ENCODE data around the gene DUS3L.

Gene DUS3L

DNA sequence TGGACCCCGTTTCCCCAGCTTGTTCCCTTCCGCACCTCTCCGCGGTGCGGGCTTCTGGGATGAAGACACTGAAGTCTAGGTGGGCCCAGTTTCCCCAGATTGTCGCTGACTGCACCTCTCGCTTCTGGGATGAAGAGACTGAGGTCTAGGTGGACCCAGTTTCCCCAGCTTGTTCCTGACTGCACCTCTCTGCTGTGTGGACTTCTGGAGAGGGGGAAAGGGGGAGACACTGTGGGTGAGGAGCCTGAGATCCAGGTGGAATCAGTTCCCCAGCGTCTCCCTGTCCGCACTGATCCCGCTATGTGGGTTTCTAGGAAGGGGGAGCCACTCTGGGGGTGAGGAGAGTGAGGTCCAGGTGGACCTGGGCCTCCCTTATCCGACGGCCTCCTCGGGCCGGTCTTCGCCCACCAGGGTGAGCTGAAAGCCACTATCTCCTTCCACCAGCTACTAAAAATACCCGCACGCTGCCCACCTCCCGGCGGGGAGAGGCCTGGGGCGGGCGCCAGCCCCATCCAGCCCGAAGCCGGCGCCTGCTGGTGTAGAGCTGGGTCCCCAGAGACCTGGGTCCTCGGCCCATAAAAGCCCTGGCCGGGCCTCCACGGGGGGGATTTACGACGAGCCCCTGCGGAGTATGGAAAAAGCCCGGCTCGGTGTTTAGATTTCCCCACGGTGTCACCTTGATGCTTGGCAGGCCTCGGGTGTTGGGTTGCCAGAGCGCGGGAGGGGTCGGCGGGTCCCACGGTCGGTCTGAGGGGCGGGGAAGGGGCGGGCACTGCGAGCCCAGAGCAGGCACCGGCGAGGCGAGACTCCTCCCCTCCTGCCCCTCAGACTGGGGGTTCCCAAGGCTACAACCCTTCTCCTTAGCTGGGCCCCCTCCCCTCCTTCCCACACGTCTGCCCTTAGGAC is 38.0 kb upstream of the DUS3L start:
- H3K36me3 ChIP-seq (ENCODE audit: control insufficient read depth in 2 of 2, insufficient read depth in 2 of 2, low read length in 2 of 2) = no peaks in the 10 kb centered on the region
- no peaks in the 10 kb centered on the region for H3K9me3 ChIP-seq (ENCODE audit: control insufficient read depth in 2 of 2, low read length in 2 of 2)
- H3K4me3 ChIP-seq (ENCODE audit: low read length in 2 of 2) = peak overlapping the region; percentile 74 to 76
- H3K27me3 ChIP-seq (ENCODE audit: control insufficient read depth in 1 of 2, insufficient read depth in 2 of 2, low read length in 2 of 2) = no peaks in the 10 kb centered on the region
- H3K9ac ChIP-seq (ENCODE audit: low read length in 2 of 2) = peak overlapping the region; percentile 90 to 91
- H3K27ac ChIP-seq (ENCODE audit: low read length) = peak overlapping the region; percentile 95
- H3K4me1 ChIP-seq (ENCODE audit: control insufficient read depth, insufficient read depth, low read length) = peaks cover 37% of the 10 kb centered on the region

DNA sequence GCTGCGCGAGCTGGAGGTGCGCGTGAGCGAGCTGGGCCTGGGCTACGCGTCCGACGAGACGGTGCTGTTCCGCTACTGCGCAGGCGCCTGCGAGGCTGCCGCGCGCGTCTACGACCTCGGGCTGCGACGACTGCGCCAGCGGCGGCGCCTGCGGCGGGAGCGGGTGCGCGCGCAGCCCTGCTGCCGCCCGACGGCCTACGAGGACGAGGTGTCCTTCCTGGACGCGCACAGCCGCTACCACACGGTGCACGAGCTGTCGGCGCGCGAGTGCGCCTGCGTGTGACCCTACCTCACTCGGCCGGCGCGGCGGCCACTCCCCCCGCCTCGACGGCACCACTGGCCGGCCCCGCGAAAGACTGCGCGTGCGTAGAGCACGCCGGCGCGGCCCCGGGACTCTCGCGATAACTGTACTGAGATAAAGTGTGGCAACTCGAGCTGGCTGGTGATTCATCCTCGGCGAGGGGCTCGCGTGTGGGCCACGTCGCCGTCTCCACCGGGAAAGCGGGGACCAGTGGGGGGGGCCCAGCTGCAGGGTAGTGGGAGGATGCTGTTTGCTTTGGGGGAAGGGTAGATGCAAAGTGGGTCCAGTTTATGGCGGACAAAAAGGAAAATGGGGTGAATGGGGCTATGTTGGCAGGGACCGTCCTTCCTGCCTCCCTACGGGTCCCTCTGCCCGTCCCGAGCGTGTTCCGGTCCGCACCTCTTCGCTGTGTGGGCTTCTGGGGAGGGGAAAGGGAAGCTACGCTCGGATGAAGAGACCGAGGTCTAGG is 37.1 kb upstream of the DUS3L start:
- peak overlapping the region; percentile 90 to 91 for H3K9ac ChIP-seq (ENCODE audit: low read length in 2 of 2)
- H3K36me3 ChIP-seq (ENCODE audit: control insufficient read depth in 2 of 2, insufficient read depth in 2 of 2, low read length in 2 of 2) = no peaks in the 10 kb centered on the region
- peak overlapping the region; percentile 74 to 76 for H3K4me3 ChIP-seq (ENCODE audit: low read length in 2 of 2)
- H3K27ac ChIP-seq (ENCODE audit: low read length) = peak overlapping the region; percentile 95
- H3K9me3 ChIP-seq (ENCODE audit: control insufficient read depth in 2 of 2, low read length in 2 of 2) = no peaks in the 10 kb centered on the region
- H3K27me3 ChIP-seq (ENCODE audit: control insufficient read depth in 1 of 2, insufficient read depth in 2 of 2, low read length in 2 of 2) = no peaks in the 10 kb centered on the region
- H3K4me1 ChIP-seq (ENCODE audit: control insufficient read depth, insufficient read depth, low read length) = peaks cover 37% of the 10 kb centered on the region

DNA sequence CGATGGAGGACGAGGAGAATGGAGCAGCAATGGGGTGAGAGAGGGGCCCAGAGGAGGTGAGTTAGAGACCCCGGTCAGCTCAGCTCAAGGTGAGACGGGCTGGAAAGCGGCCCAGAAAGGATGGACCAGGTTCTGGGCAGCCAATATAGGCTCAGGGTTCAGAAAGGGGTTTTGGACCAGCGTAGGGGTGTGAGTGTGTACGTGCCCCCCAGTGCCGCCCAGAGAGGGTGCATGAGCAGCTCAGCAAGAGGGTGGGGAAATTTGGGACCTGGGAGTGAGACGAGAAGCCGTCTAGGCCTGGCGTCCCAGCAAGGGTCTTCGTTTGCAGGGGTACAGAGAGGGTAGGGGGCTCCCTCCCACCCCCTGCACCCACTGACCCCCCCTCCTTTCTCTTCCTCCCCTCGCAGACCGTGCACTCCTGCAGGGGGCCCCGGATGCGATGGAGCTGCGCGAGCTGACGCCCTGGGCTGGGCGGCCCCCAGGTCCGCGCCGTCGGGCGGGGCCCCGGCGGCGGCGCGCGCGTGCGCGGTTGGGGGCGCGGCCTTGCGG is 36.5 kb upstream of the DUS3L start:
- H3K9ac ChIP-seq (ENCODE audit: low read length in 2 of 2) = no peak overlapping the region

DNA sequence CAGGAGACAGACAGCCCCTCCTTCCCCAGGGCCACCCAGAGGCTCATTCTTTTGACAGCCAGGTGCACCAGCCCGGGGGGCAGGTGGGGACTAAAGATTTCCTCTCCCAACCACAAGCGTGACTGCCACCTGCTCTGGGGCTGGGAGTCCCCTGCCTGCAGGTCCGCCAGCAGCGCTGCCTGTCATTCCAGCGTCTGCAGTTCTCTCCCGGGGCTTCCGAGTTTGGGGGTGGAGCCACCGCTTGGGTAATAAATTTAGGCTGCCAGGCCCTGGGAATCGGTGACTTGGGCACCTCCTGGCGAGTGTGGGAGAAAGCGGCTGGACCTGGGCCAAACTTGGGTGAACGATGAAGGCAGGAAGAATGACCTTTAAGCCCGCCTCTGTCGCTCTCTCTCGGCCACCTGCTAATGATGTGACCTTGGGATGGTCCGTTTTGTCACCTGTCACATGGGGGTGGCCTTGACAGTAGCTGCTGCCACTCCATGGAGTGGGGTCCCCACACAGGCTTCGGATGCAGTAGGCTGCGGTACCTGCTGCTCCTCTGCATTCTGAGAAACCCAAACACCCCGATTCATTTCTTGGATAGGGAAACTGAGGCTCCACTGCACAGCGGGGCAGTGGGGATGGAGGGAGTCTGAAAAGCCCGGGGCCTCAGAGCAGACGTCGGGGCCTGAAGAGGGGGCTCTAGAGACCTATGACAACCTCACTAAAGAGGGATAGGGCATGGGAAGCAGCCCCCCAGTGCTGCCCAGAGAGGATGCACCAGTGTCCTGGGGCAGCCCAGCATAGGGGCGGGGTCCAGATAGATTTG is 35.8 kb upstream of the DUS3L start:
- Histone ChIP-seq H3K4me1 (ENCODE audit: control insufficient read depth, insufficient read depth, low read length) (peaks cover 46% of the 10 kb centered on the region), H3K27me3 (ENCODE audit: control insufficient read depth in 1 of 2, insufficient read depth in 2 of 2, low read length in 2 of 2) (no peaks in the 10 kb centered on the region), H3K36me3 (ENCODE audit: control insufficient read depth in 2 of 2, insufficient read depth in 2 of 2, low read length in 2 of 2) (no peaks in the 10 kb centered on the region), H3K9ac (ENCODE audit: low read length in 2 of 2) (peak overlapping the region in 1 of 2 donors; percentile 49), H3K9me3 (ENCODE audit: control insufficient read depth in 2 of 2, low read length in 2 of 2) (no peaks in the 10 kb centered on the region), H3K27ac (ENCODE audit: low read length) (peak overlapping the region; percentile 66), H3K4me3 (ENCODE audit: low read length in 2 of 2) (peak overlapping the region in 1 of 2 donors; percentile 40)

More for the DNA sequence above, 36.5 kb upstream of the DUS3L start:
- peak overlapping the region; percentile 66 for H3K27ac ChIP-seq (ENCODE audit: low read length)
- peak overlapping the region in 1 of 2 donors; percentile 74 for H3K4me3 ChIP-seq (ENCODE audit: low read length in 2 of 2)
- no peaks in the 10 kb centered on the region for H3K27me3 ChIP-seq (ENCODE audit: control insufficient read depth in 1 of 2, insufficient read depth in 2 of 2, low read length in 2 of 2)
- H3K4me1 ChIP-seq (ENCODE audit: control insufficient read depth, insufficient read depth, low read length) = peaks cover 40% of the 10 kb centered on the region
- no peaks in the 10 kb centered on the region for H3K9me3 ChIP-seq (ENCODE audit: control insufficient read depth in 2 of 2, low read length in 2 of 2)
- no peaks in the 10 kb centered on the region for H3K36me3 ChIP-seq (ENCODE audit: control insufficient read depth in 2 of 2, insufficient read depth in 2 of 2, low read length in 2 of 2)

DNA sequence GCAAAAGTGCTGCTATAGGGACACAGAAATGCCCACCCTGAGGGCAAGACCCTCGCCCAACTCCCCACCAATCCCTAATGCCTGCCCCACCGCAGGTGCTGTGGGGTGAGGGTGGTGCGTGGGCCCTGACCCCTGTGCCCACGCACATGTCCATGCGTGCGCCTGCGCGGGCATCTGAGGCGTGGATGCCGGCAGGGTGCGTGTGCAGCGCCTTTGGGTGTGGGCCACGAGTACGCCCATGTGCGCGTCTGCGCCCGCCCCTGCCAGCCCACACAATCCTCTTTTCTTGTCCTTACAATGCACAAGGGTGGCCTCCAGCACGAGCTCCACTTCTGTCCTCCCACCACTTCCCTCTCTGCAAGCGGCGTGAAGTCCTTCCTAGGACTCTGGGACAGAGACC is 34.2 kb upstream of the DUS3L start:
- Histone ChIP-seq H3K4me3 (ENCODE audit: low read length in 2 of 2) (no peak overlapping the region), H3K27me3 (ENCODE audit: control insufficient read depth in 1 of 2, insufficient read depth in 2 of 2, low read length in 2 of 2) (no peaks in the 10 kb centered on the region), H3K27ac (ENCODE audit: low read length) (no peak overlapping the region), H3K36me3 (ENCODE audit: control insufficient read depth in 2 of 2, insufficient read depth in 2 of 2, low read length in 2 of 2) (no peaks in the 10 kb centered on the region), H3K9ac (ENCODE audit: low read length in 2 of 2) (no peak overlapping the region), H3K9me3 (ENCODE audit: control insufficient read depth in 2 of 2, low read length in 2 of 2) (no peaks in the 10 kb centered on the region), H3K4me1 (ENCODE audit: control insufficient read depth, insufficient read depth, low read length) (peaks cover 51% of the 10 kb centered on the region)

DNA sequence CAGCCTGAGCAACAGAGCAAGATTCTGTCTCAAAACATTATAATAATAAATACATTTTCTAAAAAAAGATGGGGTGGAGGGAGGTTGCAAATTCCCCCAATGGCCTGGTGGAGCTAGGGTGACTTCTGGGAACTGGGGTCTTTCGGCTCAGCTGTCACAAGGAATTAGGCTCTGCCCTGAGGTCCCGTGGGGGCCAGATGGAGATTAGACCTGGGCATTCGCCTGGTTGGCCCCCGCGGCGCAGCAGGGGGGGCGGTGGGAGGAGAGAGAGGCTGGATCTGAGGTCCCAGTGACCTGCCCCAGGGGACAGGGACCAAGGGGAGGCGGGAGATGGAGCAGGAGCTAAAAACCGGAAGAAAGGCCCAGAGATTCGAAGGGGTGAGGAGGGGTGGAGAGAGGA is 33.8 kb upstream of the DUS3L start:
- no peaks in the 10 kb centered on the region for H3K27me3 ChIP-seq (ENCODE audit: control insufficient read depth in 1 of 2, insufficient read depth in 2 of 2, low read length in 2 of 2)
- no peak overlapping the region for H3K9ac ChIP-seq (ENCODE audit: low read length in 2 of 2)
- no peaks in the 10 kb centered on the region for H3K9me3 ChIP-seq (ENCODE audit: control insufficient read depth in 2 of 2, low read length in 2 of 2)
- peaks cover 49% of the 10 kb centered on the region for H3K4me1 ChIP-seq (ENCODE audit: control insufficient read depth, insufficient read depth, low read length)
- no peak overlapping the region for H3K4me3 ChIP-seq (ENCODE audit: low read length in 2 of 2)
- no peaks in the 10 kb centered on the region for H3K36me3 ChIP-seq (ENCODE audit: control insufficient read depth in 2 of 2, insufficient read depth in 2 of 2, low read length in 2 of 2)
- no peak overlapping the region for H3K27ac ChIP-seq (ENCODE audit: low read length)

DNA sequence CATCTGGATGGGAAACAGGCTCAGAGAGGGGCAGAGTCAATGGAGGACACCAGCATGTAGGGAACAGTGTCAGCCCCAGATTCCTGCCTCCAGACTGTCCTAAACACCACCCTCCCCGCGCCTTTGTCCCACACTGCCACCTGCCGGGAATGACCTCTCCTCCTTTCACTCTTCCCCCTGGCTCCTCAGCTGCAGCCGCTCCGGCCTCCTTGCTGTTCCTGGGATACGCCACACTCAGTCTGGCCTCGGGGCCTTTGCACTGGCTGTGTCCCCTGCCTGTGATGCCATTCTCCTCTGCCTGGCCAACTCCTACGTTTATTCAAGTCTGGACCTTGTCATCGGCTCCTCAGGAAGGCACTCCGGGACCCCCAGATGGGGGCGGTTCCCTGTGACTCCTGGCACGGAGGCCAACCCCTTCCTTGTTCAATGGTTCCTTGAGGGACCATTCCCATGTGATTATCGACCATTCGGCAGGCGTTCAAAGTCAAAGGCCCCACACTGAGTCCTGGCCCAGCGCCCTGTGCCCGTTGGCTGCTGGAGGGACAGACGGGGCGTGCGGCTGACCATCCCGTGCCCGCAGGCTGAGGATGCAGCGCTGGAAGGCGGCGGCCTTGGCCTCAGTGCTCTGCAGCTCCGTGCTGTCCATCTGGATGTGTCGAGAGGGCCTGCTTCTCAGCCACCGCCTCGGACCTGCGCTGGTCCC is 32.8 kb upstream of the DUS3L start:
- Histone ChIP-seq H3K4me1 (ENCODE audit: control insufficient read depth, insufficient read depth, low read length) (peaks cover 39% of the 10 kb centered on the region), H3K27me3 (ENCODE audit: control insufficient read depth in 1 of 2, insufficient read depth in 2 of 2, low read length in 2 of 2) (no peaks in the 10 kb centered on the region), H3K9ac (ENCODE audit: low read length in 2 of 2) (no peak overlapping the region), H3K27ac (ENCODE audit: low read length) (no peak overlapping the region), H3K9me3 (ENCODE audit: control insufficient read depth in 2 of 2, low read length in 2 of 2) (no peaks in the 10 kb centered on the region), H3K36me3 (ENCODE audit: control insufficient read depth in 2 of 2, insufficient read depth in 2 of 2, low read length in 2 of 2) (no peaks in the 10 kb centered on the region), H3K4me3 (ENCODE audit: low read length in 2 of 2) (no peak overlapping the region)

DNA sequence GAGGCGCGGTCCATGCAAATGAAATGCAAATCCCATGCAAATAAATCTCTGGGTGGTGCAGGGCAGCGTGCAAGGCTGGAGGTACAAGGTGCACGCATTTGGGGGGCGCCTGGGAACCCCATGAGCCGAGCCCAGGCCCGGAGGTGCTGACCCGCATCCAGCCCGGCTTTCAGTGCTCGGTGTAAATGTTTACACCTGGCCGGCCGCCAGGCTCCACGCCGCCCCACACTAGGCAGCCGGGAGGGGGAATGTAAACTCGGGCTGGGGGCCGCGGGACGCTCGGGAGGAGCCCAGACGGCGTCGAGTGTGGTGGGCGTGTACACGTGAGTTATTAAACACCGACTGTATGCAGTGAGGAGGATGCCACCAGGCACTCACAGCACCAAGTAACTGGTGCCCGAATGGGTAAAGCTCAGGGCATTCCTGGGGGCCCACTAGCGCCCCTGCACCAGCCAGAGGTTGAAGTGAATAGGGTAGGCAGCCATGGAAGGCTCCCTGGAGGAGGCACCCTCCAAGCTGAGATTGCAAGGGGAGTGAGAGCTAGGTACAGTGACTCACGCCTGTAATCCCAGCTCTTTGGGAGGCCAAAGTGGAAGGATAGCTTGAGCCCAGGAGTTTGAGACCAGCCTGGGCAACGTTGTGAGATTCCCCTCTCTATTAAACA is 31.4 kb upstream of the DUS3L start:
- peak overlapping the region in 1 of 2 donors; percentile 15 for H3K4me3 ChIP-seq (ENCODE audit: low read length in 2 of 2)
- no peaks in the 10 kb centered on the region for H3K27me3 ChIP-seq (ENCODE audit: control insufficient read depth in 1 of 2, insufficient read depth in 2 of 2, low read length in 2 of 2)
- H3K9ac ChIP-seq (ENCODE audit: low read length in 2 of 2) = no peak overlapping the region
- H3K9me3 ChIP-seq (ENCODE audit: control insufficient read depth in 2 of 2, low read length in 2 of 2) = no peaks in the 10 kb centered on the region
- no peaks in the 10 kb centered on the region for H3K36me3 ChIP-seq (ENCODE audit: control insufficient read depth in 2 of 2, insufficient read depth in 2 of 2, low read length in 2 of 2)
- no peak overlapping the region for H3K27ac ChIP-seq (ENCODE audit: low read length)
- peaks cover 27% of the 10 kb centered on the region for H3K4me1 ChIP-seq (ENCODE audit: control insufficient read depth, insufficient read depth, low read length)

DNA sequence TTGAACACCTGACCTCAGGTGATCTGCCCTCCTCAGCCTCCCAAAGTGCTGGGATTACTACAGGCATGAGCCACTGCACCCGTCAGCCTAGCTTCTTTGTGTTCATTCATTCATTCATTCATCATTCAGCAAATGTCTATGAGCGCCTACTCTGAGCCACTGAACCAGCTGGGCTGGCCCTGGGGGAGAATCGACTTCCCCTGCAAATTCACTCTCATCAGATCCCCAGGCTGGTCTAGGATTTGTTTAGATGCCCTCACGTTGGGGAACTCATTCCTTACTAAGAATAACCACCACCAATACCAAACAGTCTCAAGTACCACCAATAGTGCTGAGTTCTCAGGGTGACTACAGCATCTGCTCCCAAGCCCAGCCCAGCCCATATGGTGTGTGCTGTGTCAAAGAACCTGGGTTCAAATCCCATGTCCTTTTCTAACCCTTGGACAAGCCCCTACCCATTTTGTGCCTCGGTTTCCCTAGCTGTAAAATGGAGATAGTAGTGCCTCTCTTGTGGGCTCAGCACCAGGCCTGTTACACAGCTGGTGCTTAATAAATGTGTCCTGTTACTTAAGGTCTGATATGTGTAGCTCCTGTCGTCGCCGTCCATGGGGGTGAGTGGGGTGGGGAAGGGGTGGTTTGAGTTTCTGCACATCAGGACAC is 30.7 kb upstream of the DUS3L start:
- H3K27me3 ChIP-seq (ENCODE audit: control insufficient read depth in 1 of 2, insufficient read depth in 2 of 2, low read length in 2 of 2) = no peaks in the 10 kb centered on the region

More for the DNA sequence above, 30.7 kb upstream of the DUS3L start:
- Histone ChIP-seq H3K9me3 (ENCODE audit: control insufficient read depth in 2 of 2, low read length in 2 of 2) (no peaks in the 10 kb centered on the region), H3K27ac (ENCODE audit: low read length) (no peak overlapping the region), H3K4me1 (ENCODE audit: control insufficient read depth, insufficient read depth, low read length) (peaks cover 20% of the 10 kb centered on the region), H3K9ac (ENCODE audit: low read length in 2 of 2) (no peak overlapping the region), H3K36me3 (ENCODE audit: control insufficient read depth in 2 of 2, insufficient read depth in 2 of 2, low read length in 2 of 2) (no peaks in the 10 kb centered on the region), H3K4me3 (ENCODE audit: low read length in 2 of 2) (peak overlapping the region in 1 of 2 donors; percentile 15)

Data from stomach smooth muscle (tissue), 2 donors.